ENCODE results near the gene DUT. TPM values are rescaled to one million over a fixed set of nuclear protein-coding genes. Genes with fewer than 3 reads are reported as not detected.

The DUT gene
- total RNA-seq, 1 experiment from 2014 or later, result 84.1 TPM

GRCh38 chr15:48292458-48292857, 38.8 kb upstream of the DUT start:
- POLR2A ChIA-PET, result no interaction called here

GRCh38 chr15:48297668-48298067, 33.6 kb upstream of the DUT start:
- ChIA-PET CTCF (no interaction called here), POLR2A (no interaction called here)
- H3K27me3 Mint-ChIP-seq (ENCODE audit: insufficient read depth, unreplicated experiment), result peaks cover 13% of the 10 kb centered on the region
- H3K27ac Mint-ChIP-seq (ENCODE audit: unreplicated experiment), result no peak overlapping the region
- Histone ChIP-seq H3K4me3 (ENCODE audit: low read depth, low read length) (no peak overlapping the region), H3K4me1 (no peaks in the 10 kb centered on the region), H3K9me3 (no peaks in the 10 kb centered on the region), H3K36me3 (ENCODE audit: control insufficient read depth, insufficient read depth, low read length) (no peaks in the 10 kb centered on the region), H3K27me3 (replicated peaks; ENCODE audit: control insufficient read depth, insufficient read depth, low read length) (no peaks in the 10 kb centered on the region)
- no TSS peak for BruUV-seq (replicated peaks)
- no peaks in the 10 kb centered on the region for H3K4me1 Mint-ChIP-seq (ENCODE audit: low read depth, unreplicated experiment)
- no peak overlapping the region for H3K4me3 Mint-ChIP-seq (ENCODE audit: unreplicated experiment)
- H3K9me3 Mint-ChIP-seq (ENCODE audit: unreplicated experiment), result no peaks in the 10 kb centered on the region
- intact Hi-C loops (cut with micrococcal nuclease; ENCODE audit: unreplicated experiment), result no loop called here
- DNase-seq, result no peak
- H3K36me3 Mint-ChIP-seq (ENCODE audit: insufficient read depth, unreplicated experiment), result no peaks in the 10 kb centered on the region
- no peak for TF ChIP-seq CTCF (IDR thresholded peaks at IDR 0.05; ENCODE audit: insufficient read depth in 1 of 2, low read depth in 1 of 2, low read length in 1 of 2, severe bottlenecking in 1 of 2, unreplicated experiment in 1 of 2)

More at GRCh38 chr15:48292458-48292857, 38.8 kb upstream of the DUT start:
- peaks cover 13% of the 10 kb centered on the region for H3K27me3 Mint-ChIP-seq (ENCODE audit: insufficient read depth, unreplicated experiment)
- no peaks in the 10 kb centered on the region for H3K9me3 Mint-ChIP-seq (ENCODE audit: unreplicated experiment)
- no peaks in the 10 kb centered on the region for H3K4me1 Mint-ChIP-seq (ENCODE audit: low read depth, unreplicated experiment)
- H3K36me3 Mint-ChIP-seq (ENCODE audit: insufficient read depth, unreplicated experiment), result no peaks in the 10 kb centered on the region
- H3K9me3 ChIP-seq, result no peaks in the 10 kb centered on the region
- BruUV-seq (replicated peaks), result no TSS peak
- TF ChIP-seq CTCF (IDR thresholded peaks at IDR 0.05; ENCODE audit: insufficient read depth in 1 of 2, low read depth in 1 of 2, low read length in 1 of 2, severe bottlenecking in 1 of 2, unreplicated experiment in 1 of 2), result no peak
- CTCF ChIA-PET, result no interaction called here
- no peak overlapping the region for H3K4me3 Mint-ChIP-seq (ENCODE audit: unreplicated experiment)
- H3K4me3 ChIP-seq (ENCODE audit: low read depth, low read length), result no peak overlapping the region
- no peak overlapping the region for H3K27ac Mint-ChIP-seq (ENCODE audit: unreplicated experiment)
- intact Hi-C loops (cut with micrococcal nuclease; ENCODE audit: unreplicated experiment), result no loop called here
- H3K36me3 ChIP-seq (ENCODE audit: control insufficient read depth, insufficient read depth, low read length), result no peaks in the 10 kb centered on the region
- no peak for DNase-seq
- no peaks in the 10 kb centered on the region for H3K27me3 ChIP-seq (replicated peaks; ENCODE audit: control insufficient read depth, insufficient read depth, low read length)
- H3K4me1 ChIP-seq, result no peaks in the 10 kb centered on the region

- no peaks in the 10 kb centered on the region for H3K36me3 Mint-ChIP-seq (ENCODE audit: insufficient read depth, unreplicated experiment)
- TF ChIP-seq CTCF (IDR thresholded peaks at IDR 0.05; ENCODE audit: insufficient read depth in 1 of 2, low read depth in 1 of 2, low read length in 1 of 2, severe bottlenecking in 1 of 2, unreplicated experiment in 1 of 2), result no peak
- DNase-seq, result no peak
- POLR2A ChIA-PET, result no interaction called here
- CTCF ChIA-PET, result no interaction called here
- intact Hi-C loops (cut with micrococcal nuclease; ENCODE audit: unreplicated experiment), result no loop called here
- H3K4me1 Mint-ChIP-seq (ENCODE audit: low read depth, unreplicated experiment), result no peaks in the 10 kb centered on the region
- no peak overlapping the region for H3K4me3 Mint-ChIP-seq (ENCODE audit: unreplicated experiment)
- H3K27me3 ChIP-seq (replicated peaks; ENCODE audit: control insufficient read depth, insufficient read depth, low read length), result no peaks in the 10 kb centered on the region
- no peaks in the 10 kb centered on the region for H3K9me3 ChIP-seq
- H3K9me3 Mint-ChIP-seq (ENCODE audit: unreplicated experiment), result no peaks in the 10 kb centered on the region
- BruUV-seq (replicated peaks), result no TSS peak
- no peak overlapping the region for H3K27ac Mint-ChIP-seq (ENCODE audit: unreplicated experiment)
- no peaks in the 10 kb centered on the region for H3K36me3 ChIP-seq (ENCODE audit: control insufficient read depth, insufficient read depth, low read length)
- no peak overlapping the region for H3K4me3 ChIP-seq (ENCODE audit: low read depth, low read length)
- H3K4me1 ChIP-seq, result no peaks in the 10 kb centered on the region
- H3K27me3 Mint-ChIP-seq (ENCODE audit: insufficient read depth, unreplicated experiment), result peaks cover 9% of the 10 kb centered on the region
Observed at GRCh38 chr15:48298914-48299313, 32.3 kb upstream of the DUT start.
